ENCODE data around the gene RBM4. TPM values are rescaled to one million over a fixed set of nuclear protein-coding genes. Genes with fewer than 3 reads are reported as not detected.

RBM4 gene
- total RNA-seq, 1 experiment from 2014 or later, result 94.4 TPM

DNA sequence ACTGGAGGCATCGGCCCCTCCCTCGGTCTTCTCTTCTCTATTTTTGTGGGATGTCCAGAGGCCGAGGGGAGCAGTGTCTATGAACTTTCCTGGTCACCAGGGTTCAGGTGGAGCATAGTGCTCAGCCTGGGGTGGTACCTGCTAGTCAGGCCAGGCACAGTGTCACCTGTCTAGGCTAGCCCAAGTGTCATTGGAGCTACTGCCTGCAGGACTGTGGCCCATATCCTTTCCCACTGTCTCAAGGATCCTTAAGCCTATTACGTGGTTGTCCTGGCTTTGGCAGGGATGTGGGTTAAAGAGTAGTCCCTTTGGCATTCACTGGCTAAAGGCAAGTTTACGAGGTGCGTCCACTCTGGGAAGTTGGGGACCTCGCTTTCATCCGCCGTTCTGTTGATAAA, 12.8 kb upstream of the RBM4 start:
- TF ChIP-seq EZH2phosphoT487 (IDR thresholded peaks at IDR 0.05; ENCODE audit: borderline replicate concordance) (no peak), TCF7L2 (IDR thresholded peaks at IDR 0.05; ENCODE audit: borderline replicate concordance, extremely low read depth, insufficient read depth, insufficient read length) (no peak), RAD21 (IDR thresholded peaks at IDR 0.05; ENCODE audit: low read depth) (no peak), POLR2A (IDR thresholded peaks at IDR 0.05; ENCODE audit: borderline replicate concordance, extremely low read depth, insufficient read depth, insufficient read length) (no peak), ELF1 (IDR thresholded peaks at IDR 0.05; ENCODE audit: borderline replicate concordance, low read depth) (no peak), YY1 (IDR thresholded peaks at IDR 0.05; ENCODE audit: extremely low read depth, insufficient replicate concordance, low read depth, low read length) (no peak), CBX3 (IDR thresholded peaks at IDR 0.05; ENCODE audit: low read depth) (no peak), SRF (IDR thresholded peaks at IDR 0.05; ENCODE audit: low read depth) (no peak), CEBPB (IDR thresholded peaks at IDR 0.05; ENCODE audit: low read depth) (no peak), EZH2 (IDR thresholded peaks at IDR 0.05) (no peak), JUND (IDR thresholded peaks at IDR 0.05) (no peak)
- TF ChIP-seq, protein P1, sequence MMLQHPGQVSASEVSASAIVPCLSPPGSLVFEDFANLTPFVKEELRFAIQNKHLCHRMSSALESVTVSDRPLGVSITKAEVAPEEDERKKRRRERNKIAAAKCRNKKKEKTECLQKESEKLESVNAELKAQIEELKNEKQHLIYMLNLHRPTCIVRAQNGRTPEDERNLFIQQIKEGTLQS (IDR thresholded peaks at IDR 0.05), result no peak
- ChIA-PET POLR2A (no interaction called here), RAD21 (ENCODE audit: low non-redundant PET in 1 of 2, low total read pairs in 2 of 2, uncharacterized antibody in 2 of 2, unreplicated experiment in 2 of 2) (no interaction called here), CTCF (no interaction called here)
- Histone ChIP-seq H3K4me3 (replicated peaks in 1 of 2; ENCODE audit: low read depth in 1 of 2, low read length in 2 of 2) (no peak overlapping the region), H4K20me1 (ENCODE audit: insufficient read depth) (peaks cover 50% of the 10 kb centered on the region; the same call in 1 of the 2 replicates), H3K9me2 (ENCODE audit: insufficient read depth) (no peaks in the 10 kb centered on the region), H3K36me3 (ENCODE audit: control insufficient read depth in 1 of 2, insufficient read depth in 2 of 2, low read length in 2 of 2) (peaks cover 72 to 90% of the 10 kb centered on the region in 2 experiments), H3K9me3 (ENCODE audit: control insufficient read depth in 1 of 2, insufficient read depth in 1 of 2, low read depth in 1 of 2, low read length in 2 of 2) (no peaks in the 10 kb centered on the region), H2AFZ (ENCODE audit: low read depth, low read length, poor library complexity, severe bottlenecking) (no peak overlapping the region), H3K4me2 (ENCODE audit: low read length) (no peak overlapping the region), H3K4me1 (ENCODE audit: control insufficient read depth in 1 of 2, insufficient read depth in 2 of 2, low read length in 2 of 2) (no peaks in the 10 kb centered on the region), H3K9ac (ENCODE audit: low read length) (no peak overlapping the region), H3K27ac (ENCODE audit: low read depth, low read length) (no peak overlapping the region), H3K27me3 (ENCODE audit: insufficient read depth, low read length) (no peaks in the 10 kb centered on the region), H3K79me2 (ENCODE audit: insufficient read depth, low read length) (peaks cover 100% of the 10 kb centered on the region)
- BruUV-seq (replicated peaks), result no TSS peak
- intact Hi-C loops (cut with micrococcal nuclease), result no loop called here
- DNase-seq (ENCODE audit: low read depth, low spot score) (no peak), ATAC-seq (peak; percentile 27; the same call in 1 of the 2 replicates)

DNA sequence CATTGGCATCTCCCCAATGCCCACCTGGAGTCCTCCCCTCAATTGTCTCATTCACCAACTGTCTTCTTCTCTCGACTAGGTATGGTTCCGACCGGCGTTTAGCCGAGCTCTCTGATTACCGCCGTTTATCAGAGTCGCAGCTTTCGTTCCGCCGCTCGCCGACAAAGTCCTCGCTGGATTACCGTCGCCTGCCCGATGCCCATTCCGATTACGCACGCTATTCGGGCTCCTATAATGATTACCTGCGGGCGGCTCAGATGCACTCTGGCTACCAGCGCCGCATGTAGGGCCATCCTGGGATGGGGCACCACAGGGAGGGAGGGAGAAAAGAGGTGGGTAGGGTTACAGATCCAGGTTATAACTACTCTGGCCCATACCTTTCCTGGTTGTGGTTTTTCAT, 12.1 kb upstream of the RBM4 start:
- DNase-seq (ENCODE audit: low read depth, low spot score) (no peak), ATAC-seq (no peak)
- RAD21 ChIA-PET (ENCODE audit: low non-redundant PET in 1 of 2, low total read pairs in 2 of 2, uncharacterized antibody in 2 of 2, unreplicated experiment in 2 of 2), result no interaction called here
- H3K27ac ChIP-seq (ENCODE audit: low read depth, low read length), result no peak overlapping the region
- H3K9ac ChIP-seq (ENCODE audit: low read length), result no peak overlapping the region
- POLR2A ChIA-PET, result interaction anchor here (1.6 kb wide), 1 partner anchor 10 kb away, joined by 7 read pairs; the partner anchor contains the start of gene RBM14
- intact Hi-C loops (cut with micrococcal nuclease), result no loop called here
- peaks cover 44% of the 10 kb centered on the region; the same call in 1 of the 2 replicates for H4K20me1 ChIP-seq (ENCODE audit: insufficient read depth)
- CTCF ChIA-PET, result no interaction called here
- H3K9me2 ChIP-seq (ENCODE audit: insufficient read depth), result no peaks in the 10 kb centered on the region
- H3K4me2 ChIP-seq (ENCODE audit: low read length), result no peak overlapping the region
- H3K79me2 ChIP-seq (ENCODE audit: insufficient read depth, low read length), result peaks cover 100% of the 10 kb centered on the region
- H3K4me1 ChIP-seq (ENCODE audit: control insufficient read depth in 1 of 2, insufficient read depth in 2 of 2, low read length in 2 of 2), result no peaks in the 10 kb centered on the region
- H3K9me3 ChIP-seq (ENCODE audit: control insufficient read depth in 1 of 2, insufficient read depth in 1 of 2, low read depth in 1 of 2, low read length in 2 of 2), result no peaks in the 10 kb centered on the region
- H3K4me3 ChIP-seq (replicated peaks in 1 of 2; ENCODE audit: low read depth in 1 of 2, low read length in 2 of 2), result no peak overlapping the region
- no peak for TF ChIP-seq RAD21 (IDR thresholded peaks at IDR 0.05; ENCODE audit: low read depth)
- TF ChIP-seq EZH2 (IDR thresholded peaks at IDR 0.05), result no peak
- TF ChIP-seq CEBPB (IDR thresholded peaks at IDR 0.05; ENCODE audit: low read depth), result no peak
- TF ChIP-seq SIN3A (IDR thresholded peaks at IDR 0.05; ENCODE audit: low read depth), result no peak
- no peak for TF ChIP-seq ELF1 (IDR thresholded peaks at IDR 0.05; ENCODE audit: borderline replicate concordance, low read depth)
- BruUV-seq (replicated peaks), result no TSS peak
- no peaks in the 10 kb centered on the region for H3K27me3 ChIP-seq (ENCODE audit: insufficient read depth, low read length)
- H3K36me3 ChIP-seq (ENCODE audit: control insufficient read depth in 1 of 2, insufficient read depth in 2 of 2, low read length in 2 of 2), result peaks cover 70 to 88% of the 10 kb centered on the region in 2 experiments
- H2AFZ ChIP-seq (ENCODE audit: low read depth, low read length, poor library complexity, severe bottlenecking), result no peak overlapping the region
